HUDEP-2 (cell line): ENCODE results near the gene C1orf216.
"Not testable (repeated sequence)": the region's sequence is repeated elsewhere in the genome, so short reads cannot be mapped to it uniquely, and the experiment has no call there.

Source experiments
- DNase-seq, 76 experiments: peaks; one replicate each; lab custom pipeline; 2025; ENCODE audit not compliant: unreplicated experiment in 76 of 76; lab: John Stamatoyannopoulos, UW

The C1orf216 gene

DNA sequence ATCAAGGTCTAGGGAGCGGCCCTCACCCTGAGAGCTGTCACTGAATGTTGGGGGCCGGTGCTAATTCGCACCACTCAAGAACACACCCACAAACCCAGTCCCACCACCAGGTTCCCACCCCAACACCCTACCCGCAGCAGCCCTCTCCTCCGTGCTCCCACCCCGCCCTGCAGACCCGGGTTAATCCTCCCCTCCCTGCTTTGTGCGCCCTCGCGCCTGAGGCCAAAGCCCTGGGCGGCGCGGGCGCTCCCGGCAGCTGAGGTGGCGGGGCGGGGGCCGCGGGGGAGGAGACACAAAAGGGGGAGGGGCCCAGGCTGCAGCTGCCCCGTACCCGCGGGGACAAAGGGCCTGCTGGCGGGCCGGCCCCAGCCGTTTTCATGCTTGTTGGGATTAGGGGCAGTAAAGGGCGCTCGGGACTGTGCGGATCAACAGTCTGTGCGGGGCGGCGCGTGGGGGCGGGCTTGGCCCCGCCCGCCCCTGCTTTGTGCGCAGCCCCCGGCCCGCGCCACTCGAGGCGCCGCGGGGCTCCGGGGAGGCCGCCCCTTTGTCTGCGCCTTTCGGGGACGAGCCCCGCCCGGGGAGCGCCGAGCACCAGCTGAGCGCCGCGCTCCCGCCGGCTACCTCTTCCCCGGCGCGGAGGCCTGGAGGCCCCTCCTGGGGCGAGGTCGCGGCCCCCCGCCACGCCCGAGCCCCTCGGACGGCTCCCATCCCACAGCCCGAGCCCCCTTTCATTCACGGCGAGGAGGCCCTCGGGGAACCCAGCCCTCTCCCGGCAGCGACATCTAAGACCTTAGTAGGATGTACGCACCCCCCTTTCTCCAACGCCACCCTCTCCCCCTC, 10.9 kb downstream of the C1orf216 start:
- DNase-seq, result peak in 2 of 76 experiments; percentile 10 to 11

DNA sequence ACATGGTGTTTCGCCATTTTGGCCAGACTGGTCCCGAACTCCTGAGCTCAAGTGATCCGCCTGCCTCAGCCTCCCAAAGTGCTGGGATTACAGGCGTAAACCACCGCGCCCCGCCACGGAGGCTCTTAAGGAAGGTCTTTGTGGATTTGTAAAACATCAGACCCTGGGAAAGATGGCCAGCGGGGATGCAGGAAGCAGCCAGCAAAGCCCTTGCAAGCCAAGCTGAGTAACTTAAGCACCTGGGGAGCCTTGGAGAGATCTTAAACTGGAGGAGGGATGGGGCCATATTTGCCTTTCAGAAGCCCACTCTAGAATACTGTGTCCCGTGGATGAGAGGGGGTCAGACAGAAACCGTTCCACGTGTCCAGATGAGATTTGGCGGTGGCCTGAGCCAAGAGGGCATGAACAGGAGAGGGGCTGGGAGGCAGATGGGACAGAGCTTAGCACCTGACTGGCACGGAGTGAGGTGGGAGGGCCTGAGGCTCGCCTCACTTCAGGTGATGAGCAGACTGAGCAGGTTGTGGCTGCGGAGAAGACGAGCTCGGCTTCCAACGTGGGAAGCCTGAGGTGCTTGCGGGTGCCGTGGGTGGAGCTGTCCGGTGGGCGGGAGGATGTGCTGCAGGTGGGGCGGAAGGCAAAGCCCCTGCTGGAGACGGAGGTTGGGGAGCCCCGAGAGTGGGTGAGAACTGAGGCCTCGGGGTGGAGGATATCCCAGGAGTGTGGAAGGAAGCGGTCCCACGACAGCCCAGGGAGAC, 11.7 kb downstream of the C1orf216 start:
- DNase-seq, result no peak

DNA sequence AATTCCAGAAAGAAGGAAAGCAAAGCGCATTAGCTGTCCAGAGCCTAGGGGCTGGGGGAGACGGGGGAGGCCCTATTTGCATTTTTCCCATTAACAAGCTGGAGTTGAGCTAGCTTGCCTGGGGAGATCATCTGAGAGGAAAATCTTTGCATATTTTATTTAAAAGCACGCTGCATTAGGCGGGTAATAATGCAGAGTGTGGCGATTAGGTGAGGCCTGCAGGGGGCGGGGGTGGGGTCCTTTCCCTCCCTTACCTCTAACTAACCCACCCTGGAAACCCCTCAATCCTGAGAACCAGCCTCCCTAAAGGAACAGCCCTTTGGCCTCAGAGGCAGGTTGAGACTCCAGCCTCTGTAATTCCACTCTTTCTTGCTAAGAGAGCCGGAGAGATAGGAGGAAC, 16.2 kb downstream of the C1orf216 start:
- DNase-seq, result no peak

DNA sequence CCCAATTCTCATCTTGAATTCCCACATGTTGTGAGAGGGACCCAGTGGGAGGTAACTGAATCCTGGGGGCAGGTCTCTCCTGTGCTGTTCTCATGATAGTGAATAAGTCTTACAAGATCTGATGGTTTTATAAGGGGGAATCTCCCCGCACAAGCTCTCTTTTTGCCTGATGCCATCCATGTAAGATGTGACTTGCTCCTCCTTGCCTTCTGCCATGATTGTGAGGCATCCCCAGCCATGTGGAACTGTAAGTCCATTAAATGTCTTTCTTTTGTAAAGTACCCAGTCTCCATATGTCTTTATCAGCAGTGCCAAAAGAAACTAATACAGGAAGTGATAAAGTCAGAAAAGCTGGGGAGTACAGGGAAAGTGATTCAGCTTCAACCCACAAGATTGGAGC, 19.5 kb downstream of the C1orf216 start:
- not testable (repeated sequence) for DNase-seq

DNA sequence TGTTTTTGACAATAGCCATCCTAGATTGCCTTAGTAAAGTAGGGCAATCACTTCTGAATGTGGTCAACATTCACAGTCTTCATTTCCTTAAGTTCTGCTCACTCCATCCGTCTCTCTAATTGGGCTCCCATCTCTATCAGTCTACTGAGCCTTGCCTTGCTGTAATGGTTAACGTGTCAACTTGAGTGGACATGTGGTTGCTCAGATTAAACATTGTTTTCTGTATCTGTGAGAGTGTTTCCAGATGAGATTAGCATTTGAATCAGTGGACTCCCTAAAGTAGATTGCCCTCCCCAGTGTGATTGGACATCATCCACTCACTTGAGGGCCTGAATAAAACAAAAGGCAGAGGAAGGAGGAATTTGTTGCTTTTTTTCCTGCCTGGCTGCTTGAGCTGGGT, 26.4 kb downstream of the C1orf216 start:
- peak in 2 of 76 experiments; percentile 10 to 15 for DNase-seq

DNA sequence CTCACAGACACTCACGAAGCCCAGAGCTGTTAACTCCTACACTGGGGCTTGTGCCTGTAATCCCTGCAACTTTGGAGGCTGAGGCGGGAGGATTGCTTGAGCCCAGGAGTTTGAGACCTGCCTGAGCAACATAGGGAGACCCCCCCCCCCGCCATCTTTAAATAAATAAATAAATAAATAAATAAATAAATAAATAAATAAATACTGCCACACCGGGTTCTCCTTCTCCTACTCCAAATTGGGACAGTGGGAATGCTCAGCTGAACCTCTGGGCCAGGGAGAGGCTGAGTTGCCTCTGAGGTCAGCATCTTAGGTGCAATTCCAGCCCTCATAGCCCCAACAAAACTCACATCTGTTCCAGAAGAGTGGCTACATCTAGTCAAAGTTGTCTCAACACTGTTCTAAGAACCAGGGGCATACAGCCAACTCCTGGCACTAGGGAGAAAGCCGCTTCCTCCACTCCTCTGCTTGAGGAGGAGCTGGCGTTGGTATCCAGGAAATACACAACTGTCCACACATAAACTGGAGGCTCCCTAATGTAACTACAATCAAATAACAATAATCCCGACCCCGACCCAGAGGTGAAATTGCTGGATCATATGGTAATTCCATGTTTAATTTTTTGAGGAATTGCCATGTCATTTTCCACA, 27.0 kb downstream of the C1orf216 start:
- no peak for DNase-seq

DNA sequence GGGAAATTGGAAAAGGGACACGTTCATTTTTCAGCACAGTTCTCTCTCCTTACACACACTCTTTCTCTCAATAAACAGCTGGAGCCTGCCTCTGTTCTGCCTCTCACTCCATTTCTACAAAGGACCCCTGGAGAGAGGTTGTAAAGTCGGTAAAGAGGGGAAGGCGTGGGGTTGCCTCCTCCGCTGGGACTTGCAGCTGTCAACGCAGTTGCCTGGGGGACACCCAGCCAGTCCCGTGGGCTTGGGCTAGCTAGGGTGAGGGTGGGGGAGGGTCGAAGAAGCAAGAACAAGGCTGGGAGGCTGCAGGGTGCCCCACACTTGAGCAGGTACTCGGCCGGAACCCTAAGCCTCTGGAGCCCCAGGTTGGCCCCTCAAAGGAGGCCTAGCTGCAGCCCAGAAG, 27.6 kb downstream of the C1orf216 start:
- no peak for DNase-seq

DNA sequence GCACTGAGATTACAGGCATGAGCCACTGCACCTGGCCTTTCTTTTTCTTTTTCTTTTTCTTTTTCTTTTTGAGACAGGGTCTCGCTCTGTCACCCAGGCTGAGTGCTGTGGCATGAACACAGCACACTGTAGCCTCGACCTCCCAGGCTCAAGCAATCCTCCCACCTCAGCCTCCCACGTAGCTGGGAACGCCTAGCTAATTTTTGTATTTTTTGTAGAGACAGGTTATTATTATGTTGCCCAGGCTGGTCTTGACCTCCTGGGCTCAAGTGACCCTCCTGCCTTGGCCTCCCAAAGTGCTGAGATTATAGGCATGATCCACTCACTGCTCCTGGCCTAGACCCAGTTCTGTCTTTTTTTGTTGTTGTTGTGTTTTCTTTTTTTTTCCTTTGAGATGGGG, 28.6 kb downstream of the C1orf216 start:
- not testable (repeated sequence) for DNase-seq

DNA sequence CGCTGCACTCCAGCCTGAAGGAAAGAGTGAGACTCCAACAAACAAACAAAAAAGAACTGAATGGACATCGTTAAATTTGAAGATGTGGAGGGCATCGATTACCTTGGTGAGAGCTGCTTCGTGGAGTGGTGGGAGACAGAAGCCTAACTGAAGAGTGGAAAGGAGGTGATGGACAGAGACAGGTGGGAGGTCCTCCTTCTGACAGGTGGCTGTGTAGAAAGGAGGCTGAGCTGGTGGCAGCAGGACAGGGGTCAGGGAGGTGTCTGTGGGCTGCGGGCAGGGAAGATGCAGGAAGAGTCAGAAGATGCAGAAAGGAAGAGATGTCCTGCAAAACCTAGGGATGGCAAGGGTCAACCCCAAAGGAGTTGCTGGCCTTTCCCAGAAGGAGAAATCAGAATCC, 30.5 kb downstream of the C1orf216 start:
- no peak for DNase-seq

DNA sequence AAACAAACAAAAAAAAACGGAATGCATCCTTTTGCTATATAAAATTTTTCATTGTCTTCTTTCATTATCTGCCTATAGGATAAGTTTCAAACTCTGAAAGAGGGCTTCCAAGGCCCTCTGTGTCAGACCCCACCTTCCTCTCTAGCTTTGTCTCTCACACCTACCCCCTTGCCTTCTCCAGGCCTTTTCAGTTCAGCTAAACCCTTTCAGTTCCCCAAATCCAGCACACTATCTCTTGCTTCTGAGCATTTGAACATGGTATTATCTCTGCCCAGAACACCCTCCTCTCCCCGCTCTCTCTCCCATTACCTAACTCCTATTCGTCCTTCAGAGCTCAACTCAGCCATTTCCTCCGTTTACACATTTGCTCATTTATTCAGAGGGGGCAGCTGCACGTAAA, 35.7 kb downstream of the C1orf216 start:
- no peak for DNase-seq

DNA sequence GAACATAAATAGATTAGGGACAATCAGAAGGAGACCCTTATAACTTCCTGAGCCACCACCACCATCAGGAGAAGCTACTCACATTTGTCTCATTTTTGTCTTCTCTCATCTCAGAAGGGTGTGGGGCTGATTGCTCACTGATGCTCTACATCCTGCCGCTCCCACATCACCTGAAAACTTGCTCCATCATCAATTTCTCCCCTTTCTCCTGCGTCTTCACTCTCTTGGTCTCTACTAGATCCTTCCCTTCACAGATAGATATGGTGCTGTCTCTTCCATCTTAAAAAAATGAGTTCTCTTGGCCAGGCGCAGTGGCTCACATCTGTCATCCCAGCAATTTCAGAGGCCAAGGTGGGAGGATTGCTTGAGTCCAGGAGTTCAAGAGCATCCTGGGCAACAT, 38.4 kb downstream of the C1orf216 start:
- no peak for DNase-seq

DNA sequence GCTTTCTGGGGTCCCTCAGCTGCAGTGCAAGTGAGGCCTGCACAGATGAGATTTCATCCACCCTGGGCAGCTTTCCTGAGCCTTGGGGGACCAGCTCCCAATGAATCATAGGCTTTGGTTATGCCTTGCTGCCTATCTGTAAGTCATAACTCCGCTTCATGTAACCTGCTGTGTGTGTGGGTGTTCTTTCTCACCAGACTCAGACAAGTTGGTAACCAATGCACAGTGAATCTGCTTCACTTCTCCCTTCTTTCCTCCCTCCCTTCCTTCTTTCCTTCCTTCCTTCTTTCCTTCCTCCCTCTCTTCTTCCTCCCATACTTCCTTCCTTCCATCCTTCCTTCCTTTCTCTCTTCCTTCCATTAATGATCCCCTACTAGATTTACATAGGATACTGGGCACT, 42.9 kb downstream of the C1orf216 start:
- no peak for DNase-seq

DNA sequence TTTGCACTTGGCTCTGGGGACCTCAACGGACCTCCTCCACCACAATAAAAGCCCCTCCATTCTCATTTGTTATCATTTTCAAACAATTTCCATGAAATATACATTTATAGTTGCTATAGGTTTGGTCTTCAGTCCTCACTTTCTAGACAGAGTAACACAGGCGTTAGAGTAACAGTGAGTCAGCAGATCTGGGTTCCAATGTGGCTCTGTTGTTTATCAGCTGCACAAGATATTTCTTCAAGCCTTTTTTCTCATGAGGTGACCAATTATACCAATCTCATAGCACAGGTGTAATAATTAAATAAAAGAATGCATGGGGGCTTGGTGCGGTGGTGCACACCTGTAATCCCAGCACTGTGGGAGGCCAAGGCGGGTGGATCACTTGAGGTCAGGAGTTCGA, 44.6 kb downstream of the C1orf216 start:
- peak in 1 of 76 experiments; percentile 3 for DNase-seq

DNA sequence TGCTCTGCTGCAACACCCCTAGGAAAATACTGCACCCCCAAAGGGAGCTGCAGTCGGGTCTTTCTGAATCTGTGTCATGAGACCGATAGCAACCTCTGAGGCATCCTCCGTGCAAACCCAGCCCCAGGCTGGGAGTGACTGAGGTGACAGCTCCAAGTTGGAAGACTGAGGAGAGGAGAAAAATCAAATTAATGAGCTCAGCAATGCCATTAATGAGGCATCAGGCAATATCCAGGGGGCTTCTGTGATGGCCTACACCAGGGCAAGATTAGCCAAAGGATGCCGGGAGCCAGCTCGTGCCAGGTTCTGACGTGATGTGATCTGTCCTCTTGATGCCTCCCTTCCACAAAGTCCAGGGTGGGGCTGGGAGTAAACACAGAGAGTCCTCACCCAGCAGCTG, 46.6 kb downstream of the C1orf216 start:
- no peak for DNase-seq

DNA sequence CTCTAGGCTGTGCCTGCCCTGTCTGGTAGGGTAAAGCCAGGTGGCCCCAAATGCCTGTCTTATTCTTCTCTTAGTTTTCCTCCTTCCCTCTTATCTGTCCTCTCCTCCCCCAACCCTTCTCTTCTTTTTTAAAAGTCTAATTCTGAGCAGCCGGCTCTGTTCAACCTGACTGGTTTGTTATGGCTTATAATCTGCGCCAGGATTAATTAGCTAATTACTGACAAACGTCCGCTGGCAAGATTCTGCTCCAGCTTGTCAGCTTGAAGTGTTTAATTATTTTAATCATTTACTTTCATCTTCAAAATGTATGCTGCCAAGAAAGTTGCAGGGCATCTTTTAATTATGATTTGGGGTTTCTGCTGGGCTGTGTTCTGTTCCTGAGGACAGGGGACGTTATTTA, 50.2 kb downstream of the C1orf216 start:
- no peak for DNase-seq

DNA sequence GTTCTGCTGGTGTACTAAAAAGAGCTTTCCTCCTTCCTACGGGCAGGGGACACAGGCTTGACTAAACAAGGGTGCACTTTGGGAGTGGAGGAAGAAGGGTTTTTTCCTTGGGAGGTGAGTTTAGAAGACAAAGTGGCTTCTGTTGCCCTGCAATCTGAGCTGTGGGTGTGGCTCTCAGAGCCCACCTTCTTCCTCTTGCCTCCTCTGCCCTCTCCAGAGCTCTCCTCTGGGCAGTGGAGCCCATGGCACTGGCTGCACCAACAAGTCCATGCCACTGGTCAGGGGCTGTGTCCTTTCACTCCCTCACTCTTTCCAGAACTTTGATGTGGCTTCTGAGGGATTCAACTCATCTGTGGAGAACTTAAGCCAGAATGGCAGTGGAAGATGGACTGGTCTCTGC, 51.8 kb downstream of the C1orf216 start:
- no peak for DNase-seq

DNA sequence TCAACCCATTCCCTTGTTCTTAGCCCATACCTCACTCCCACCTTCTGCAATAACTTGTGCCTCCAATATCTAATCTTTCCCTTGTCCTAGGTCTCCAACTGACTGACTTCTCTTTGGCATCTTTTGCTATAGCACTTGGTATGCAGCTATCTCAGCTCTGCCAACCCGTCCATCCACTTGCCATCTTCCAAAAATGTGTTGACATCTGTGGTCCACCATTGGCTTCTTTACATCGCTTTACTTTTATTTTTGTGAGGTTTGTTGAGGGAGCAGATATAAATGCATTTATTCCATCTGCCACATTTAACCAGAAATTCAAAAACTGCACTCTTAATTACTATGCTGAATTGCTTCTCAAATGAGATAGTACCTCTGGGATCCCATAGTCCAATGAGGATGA, 52.5 kb downstream of the C1orf216 start:
- no peak for DNase-seq
